22Rv1 (cell line): ENCODE measurements around the gene FHIT.

Experiments
- H3K27ac ChIP-seq: fragments of 450-650 bp; 2 replicates; pipeline ENCODE4 v1.5.1; 2017
- ZFX ChIP-seq: fragments of 450-650 bp; IDR thresholded peaks from 2 replicates; pipeline ENCODE4 v1.6.1; 2017; ENCODE audit warnings: antibody characterized with exemption, borderline replicate concordance
- TF ChIP-seq, protein P1 (sequence below): fragments of 450-650 bp; IDR thresholded peaks from 2 replicates; pipeline ENCODE4 v1.5.1; 2017; ENCODE audit warnings: mild to moderate bottlenecking

The FHIT gene

DNA sequence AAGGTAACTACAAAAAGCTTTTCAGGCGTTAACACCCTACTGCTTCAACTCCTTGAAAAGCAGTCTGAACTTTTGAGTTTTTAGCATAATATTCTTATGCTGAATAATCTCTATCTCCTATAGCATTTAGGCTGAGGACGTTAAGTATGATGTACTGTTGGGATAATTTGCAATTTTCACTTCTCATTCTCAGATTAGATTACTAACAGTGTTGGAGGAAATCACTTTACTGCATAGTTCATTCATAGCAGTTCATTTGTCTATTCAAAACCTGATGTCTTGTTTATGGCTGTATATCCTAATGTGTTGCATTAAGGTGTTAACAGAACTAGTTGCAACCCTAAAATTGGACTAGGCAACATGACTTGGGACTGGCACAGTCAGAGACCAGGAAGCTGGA, 983.1 kb downstream of the FHIT start:
- H3K27ac ChIP-seq = no peak overlapping the region
- TF ChIP-seq, protein P1, sequence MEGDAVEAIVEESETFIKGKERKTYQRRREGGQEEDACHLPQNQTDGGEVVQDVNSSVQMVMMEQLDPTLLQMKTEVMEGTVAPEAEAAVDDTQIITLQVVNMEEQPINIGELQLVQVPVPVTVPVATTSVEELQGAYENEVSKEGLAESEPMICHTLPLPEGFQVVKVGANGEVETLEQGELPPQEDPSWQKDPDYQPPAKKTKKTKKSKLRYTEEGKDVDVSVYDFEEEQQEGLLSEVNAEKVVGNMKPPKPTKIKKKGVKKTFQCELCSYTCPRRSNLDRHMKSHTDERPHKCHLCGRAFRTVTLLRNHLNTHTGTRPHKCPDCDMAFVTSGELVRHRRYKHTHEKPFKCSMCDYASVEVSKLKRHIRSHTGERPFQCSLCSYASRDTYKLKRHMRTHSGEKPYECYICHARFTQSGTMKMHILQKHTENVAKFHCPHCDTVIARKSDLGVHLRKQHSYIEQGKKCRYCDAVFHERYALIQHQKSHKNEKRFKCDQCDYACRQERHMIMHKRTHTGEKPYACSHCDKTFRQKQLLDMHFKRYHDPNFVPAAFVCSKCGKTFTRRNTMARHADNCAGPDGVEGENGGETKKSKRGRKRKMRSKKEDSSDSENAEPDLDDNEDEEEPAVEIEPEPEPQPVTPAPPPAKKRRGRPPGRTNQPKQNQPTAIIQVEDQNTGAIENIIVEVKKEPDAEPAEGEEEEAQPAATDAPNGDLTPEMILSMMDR = no peak
- no peak for TF ChIP-seq ZFX

DNA sequence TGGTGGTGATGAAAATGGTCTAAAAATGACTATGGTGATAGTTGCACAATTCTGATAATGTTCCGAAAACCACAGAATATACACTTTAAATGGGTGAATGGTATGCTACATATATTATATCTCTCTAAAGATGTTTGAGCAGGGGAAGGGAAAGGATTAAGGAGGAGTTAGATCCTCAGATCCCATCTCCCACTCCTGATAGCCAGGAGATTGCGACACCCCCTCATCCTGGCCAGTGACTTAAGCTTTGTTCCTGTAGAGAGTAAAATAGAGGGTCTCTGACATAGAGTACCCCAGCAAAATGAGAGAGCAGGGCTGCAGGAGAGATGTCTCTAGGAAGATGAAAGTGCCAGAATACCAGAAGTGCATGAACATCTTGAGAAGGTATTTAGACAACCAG, 984.8 kb downstream of the FHIT start:
- TF ChIP-seq, protein P1 = no peak
- no peak for TF ChIP-seq ZFX
- H3K27ac ChIP-seq = no peak overlapping the region

DNA sequence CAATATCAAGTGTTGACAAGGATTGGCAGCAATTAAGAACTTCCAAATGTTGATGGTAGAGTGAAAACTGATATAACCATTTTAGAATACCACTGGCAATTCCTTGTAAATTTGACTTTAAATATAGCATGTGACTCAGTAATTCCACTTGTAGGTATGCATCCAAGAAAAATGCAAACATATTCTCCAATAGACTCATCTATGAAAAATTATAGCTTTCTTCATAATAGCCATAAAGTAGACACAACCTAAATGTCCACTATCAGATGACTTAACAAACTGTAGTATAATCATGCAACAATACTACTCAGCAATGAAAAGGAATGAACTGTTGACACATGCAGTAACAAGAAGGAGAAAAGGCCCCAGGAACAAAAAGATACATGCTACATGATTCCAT, 988.1 kb downstream of the FHIT start:
- TF ChIP-seq, protein P1 = no peak
- TF ChIP-seq ZFX = no peak
- H3K27ac ChIP-seq = no peak overlapping the region

DNA sequence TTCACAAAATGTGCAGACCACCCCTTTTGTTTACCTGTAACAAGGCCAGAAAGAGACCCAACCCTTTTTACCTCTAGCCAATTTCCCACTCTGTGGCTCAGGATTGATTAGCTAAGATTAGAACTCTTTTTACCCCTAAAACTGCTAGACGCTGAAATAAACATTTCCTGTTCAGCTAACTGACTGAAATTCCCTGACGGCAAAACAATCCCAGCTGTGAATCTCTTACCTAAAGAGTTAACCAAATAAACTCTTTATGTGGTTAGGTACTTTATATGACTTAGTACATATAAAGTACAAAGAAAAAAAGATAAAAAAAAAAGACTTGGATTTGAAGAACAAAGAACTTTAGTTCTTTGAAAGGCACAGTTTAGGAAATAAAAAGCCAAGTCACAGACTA, 988.7 kb downstream of the FHIT start:
- no peak for TF ChIP-seq ZFX
- TF ChIP-seq, protein P1 = no peak
- no peak overlapping the region for H3K27ac ChIP-seq

DNA sequence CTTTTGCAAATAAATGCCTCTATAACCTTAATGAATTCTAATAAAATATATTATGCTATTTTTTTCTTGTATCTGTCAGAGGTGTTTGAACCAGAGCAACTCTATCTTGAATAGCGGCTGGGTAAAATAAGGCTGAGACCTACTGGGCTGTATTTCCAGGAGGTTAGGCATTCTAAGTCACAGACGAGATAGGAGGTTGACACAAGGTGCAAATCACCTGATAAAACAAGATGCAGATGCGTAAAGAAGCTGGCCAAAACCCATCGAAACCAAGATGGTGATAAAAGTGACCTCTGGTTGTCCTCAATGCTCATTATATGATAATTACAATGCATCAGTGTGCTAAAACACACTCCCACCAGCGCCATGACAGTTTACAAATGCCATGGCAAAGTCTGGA, 990.7 kb downstream of the FHIT start:
- TF ChIP-seq, protein P1 = no peak
- TF ChIP-seq ZFX = no peak
- H3K27ac ChIP-seq = no peak overlapping the region

DNA sequence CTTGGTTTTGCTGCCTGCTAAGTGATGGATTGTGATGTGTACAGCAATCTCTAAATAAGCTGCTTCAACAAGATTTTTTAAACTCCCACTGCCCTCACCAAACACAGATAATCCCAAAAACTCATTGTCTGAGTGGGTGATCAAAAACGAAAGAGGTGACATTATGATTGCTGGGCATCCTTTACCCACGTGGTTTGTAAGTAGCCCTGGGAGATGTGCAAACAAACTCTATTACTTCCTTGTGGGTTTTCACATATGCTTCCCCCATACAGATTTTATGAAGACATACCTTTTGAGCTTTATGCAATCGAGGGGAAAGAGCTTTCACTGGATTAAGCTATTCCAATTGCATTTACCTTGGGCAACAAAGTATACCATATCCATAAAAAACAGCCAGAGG, 1000.4 kb downstream of the FHIT start:
- TF ChIP-seq ZFX = no peak
- TF ChIP-seq, protein P1 = no peak
- H3K27ac ChIP-seq = no peak overlapping the region

GRCh38 chr3:60250206-60250605, 1001.0 kb downstream of the FHIT start:
- TF ChIP-seq, protein P1 = no peak
- TF ChIP-seq ZFX = no peak
- H3K27ac ChIP-seq = no peak overlapping the region

DNA sequence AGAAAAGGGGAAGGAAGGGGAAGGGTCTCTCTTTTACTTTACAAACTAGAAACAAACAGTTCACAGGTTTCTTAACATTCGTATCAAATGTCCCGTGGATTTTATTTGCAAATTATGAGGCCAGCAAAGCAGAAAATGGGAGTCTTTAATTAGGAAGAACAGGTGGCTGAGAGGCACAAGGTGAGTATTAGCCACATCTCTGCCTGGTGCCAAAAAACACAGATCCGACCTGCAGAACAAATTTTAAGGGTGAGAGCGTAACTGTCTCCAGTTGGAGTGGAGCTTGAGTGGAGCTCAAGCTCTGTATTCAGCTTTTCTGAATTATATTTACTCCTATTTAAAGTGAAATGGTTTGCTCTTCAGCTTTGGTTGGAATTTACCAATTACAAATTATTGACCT, 1004.9 kb downstream of the FHIT start:
- no peak for TF ChIP-seq ZFX
- TF ChIP-seq, protein P1 = no peak
- H3K27ac ChIP-seq = no peak overlapping the region
